Endothelial cell of umbilical vein (primary cell): ENCODE data around the gene CLSTN1. TPM values are rescaled to one million over a fixed set of nuclear protein-coding genes. Genes with fewer than 3 reads are reported as not detected.

Experiments used
- BruUV-seq: library from RNA; stranded (reverse); fragments of 400-500 nt; replicated peaks from 2 replicates; lab custom pipeline; 2021; lab: Mats Ljungman, UMichigan
- CTCF ChIA-PET: fragments of 300-600, 350-600 bp; sonication (Branson Sonifier 250); formaldehyde crosslinking; loops from one replicate; lab custom pipeline; 2021; ENCODE audit warnings: antibody characterized with exemption, inconsistent platforms; lab: Charles Lee
- POLR2A ChIA-PET: fragments of 300-600, 350-600 bp; sonication (Branson Sonifier 250); formaldehyde crosslinking; loops from one replicate; lab custom pipeline; 2021; ENCODE audit warnings: antibody characterized with exemption, inconsistent platforms; lab: Charles Lee
- DNase-seq: peaks from one replicate; pipeline ENCODE4 v3.0.0-alpha.2; 2011; ENCODE audit warnings: low read depth, low spot score
- FAIRE-seq: peaks from 2 replicates; lab custom pipeline; 2011; peaks lifted over from hg19 to GRCh38; lab: Jason Lieb, UNC
- H2AFZ ChIP-seq: 2 replicates; pipeline ENCODE4 v1.6.0; 2012; ENCODE audit warnings: low read depth, low read length, control low read depth, inconsistent platforms
- H3K27ac ChIP-seq: 2 replicates; pipeline ENCODE4 v1.5.1; 2011; ENCODE audit warnings: low read depth, mild to moderate bottlenecking, control low read depth, low read length, moderate library complexity; ENCODE audit not compliant: insufficient read depth
- H3K27me3 ChIP-seq, 2 experiments: 2 replicates each; pipeline versions ENCODE4 v1.6.0 to v1.6.1; 2011; ENCODE audit warnings: low read length in 2 of 2, mixed read lengths in 1 of 2; ENCODE audit not compliant: control insufficient read depth in 2 of 2, insufficient read depth in 2 of 2
- H3K36me3 ChIP-seq, 2 experiments: 2 replicates in 1 of 2; 3 replicates in 1 of 2; pipeline ENCODE4 v1.5.1; 2011; ENCODE audit warnings: low read length in 2 of 2, mild to moderate bottlenecking in 1 of 2, moderate library complexity in 1 of 2; ENCODE audit not compliant: control insufficient read depth in 2 of 2, insufficient read depth in 2 of 2; ENCODE audit errors: extremely low read depth in 1 of 2
- H3K4me1 ChIP-seq: 3 replicates; pipeline ENCODE4 v1.5.1; 2011; ENCODE audit warnings: mild to moderate bottlenecking, low read length; ENCODE audit not compliant: control insufficient read depth, insufficient read depth; ENCODE audit errors: extremely low read depth
- H3K4me2 ChIP-seq: 2 replicates; pipeline ENCODE4 v1.6.1; 2011; ENCODE audit warnings: low read length, control low read depth, mixed read lengths; ENCODE audit not compliant: insufficient read depth
- H3K4me3 ChIP-seq, 3 experiments: fragments of 200-600 bp in 1 of 3; sonication (generic), shearing (Covaris generic) in 1 of 3; replicated peaks in 1 of 3; 2 replicates each; pipeline ENCODE4 v1.5.1; 2011 to 2016; ENCODE audit warnings: control low read depth in 3 of 3, low read length in 3 of 3, mild to moderate bottlenecking in 2 of 3, inconsistent platforms in 1 of 3, low read depth in 1 of 3, moderate library complexity in 1 of 3; ENCODE audit not compliant: insufficient read depth in 1 of 3
- H3K79me2 ChIP-seq: 2 replicates; pipeline ENCODE4 v1.6.0; 2012; ENCODE audit warnings: low read length, inconsistent platforms; ENCODE audit not compliant: control insufficient read depth, insufficient read depth
- H3K9ac ChIP-seq: replicated peaks from 2 replicates; pipeline ENCODE3; 2011; ENCODE audit warnings: low read length, control low read depth; ENCODE audit not compliant: insufficient read depth; ENCODE audit errors: extremely low read depth
- H3K9me1 ChIP-seq: replicated peaks from 3 replicates; pipeline ENCODE4 v1.6.0; 2011; ENCODE audit warnings: mild to moderate bottlenecking, low read length; ENCODE audit not compliant: control insufficient read depth, insufficient read depth; ENCODE audit errors: extremely low read depth
- H3K9me3 ChIP-seq: replicated peaks from 2 replicates; pipeline ENCODE4 v1.5.1; 2012; ENCODE audit warnings: low read length, inconsistent platforms; ENCODE audit not compliant: control insufficient read depth, insufficient read depth
- H4K20me1 ChIP-seq: replicated peaks from 2 replicates; pipeline ENCODE3; 2011; ENCODE audit warnings: mild to moderate bottlenecking, low read length; ENCODE audit not compliant: control insufficient read depth, insufficient read depth; ENCODE audit errors: extremely low read depth
- CTCF ChIP-seq, 2 donors: IDR thresholded peaks; 1 replicate in 1 of 2; 2 replicates in 1 of 2; pipeline ENCODE4 v1.5.1; 2011; ENCODE audit warnings: low read length in 2 of 2, mild to moderate bottlenecking in 2 of 2, moderate library complexity in 2 of 2, control low read depth in 1 of 2, inconsistent platforms in 1 of 2, low read depth in 1 of 2; ENCODE audit not compliant: insufficient read depth in 1 of 2; ENCODE audit errors: extremely low read depth in 1 of 2
- EZH2 ChIP-seq: IDR thresholded peaks from 2 replicates; pipeline ENCODE4 v1.6.1; 2012; ENCODE audit warnings: borderline replicate concordance, low read depth, mild to moderate bottlenecking, moderate library complexity, low read length, inconsistent platforms; ENCODE audit not compliant: severe bottlenecking
- FOS ChIP-seq: IDR thresholded peaks from 2 replicates; pipeline ENCODE4 v1.6.1; 2011; ENCODE audit warnings: mild to moderate bottlenecking, low read length, moderate library complexity, borderline replicate concordance; ENCODE audit not compliant: insufficient read depth
- GATA2 ChIP-seq: IDR thresholded peaks from 2 replicates; pipeline ENCODE4 v1.7.0; 2011; ENCODE audit warnings: low read depth, mild to moderate bottlenecking, moderate library complexity, mixed read lengths, low read length; ENCODE audit not compliant: insufficient read length, insufficient read depth
- JUN ChIP-seq: IDR thresholded peaks from 2 replicates; pipeline ENCODE4 v1.6.1; 2011; ENCODE audit warnings: borderline replicate concordance, low read depth; ENCODE audit not compliant: insufficient read length, insufficient read depth
- MYC ChIP-seq: IDR thresholded peaks from one replicate; pipeline ENCODE4 v1.6.1; 2011; ENCODE audit warnings: mild to moderate bottlenecking, low read depth, low read length
- POLR2A ChIP-seq: IDR thresholded peaks from 2 replicates; pipeline ENCODE4 v1.6.1; 2012; ENCODE audit warnings: low read depth, mild to moderate bottlenecking, control low read depth, low read length
- POLR2AphosphoS5 ChIP-seq: IDR thresholded peaks from 2 replicates; pipeline ENCODE4 v1.6.1; 2012; ENCODE audit warnings: low read depth, mild to moderate bottlenecking, control low read depth, low read length, moderate library complexity; ENCODE audit not compliant: insufficient read depth
- dilution Hi-C: fragments of 300-500 bp; cut with MboI; formaldehyde crosslinking; loops from one replicate; pipeline ENCODE4 v1.15.0; 2019; ENCODE audit warnings: low sequenced_read_pairs; ENCODE audit not compliant: extremely low pct_ligation_motif_present
- intact Hi-C: fragments of 100-400 bp; cut with micrococcal nuclease; formaldehyde crosslinking; loops from one replicate; pipeline ENCODE4 v1.10.0; 2022
- polyA plus RNA-seq, 4 experiments: library from polyadenylated mRNA; depleted of rRNA in 3 of 4; stranded (reverse) in 3 of 4; unstranded in 1 of 4; fragments of >200 nt; gene quantifications; 2 replicates each; pipeline versions ENCODE4 v1.2.1 to v1.2.3, GENCODE V29; 2011 to 2012; ENCODE audit warnings: missing spikeins in 1 of 4
- total RNA-seq: library from RNA; stranded (reverse); gene quantifications from 2 replicates; pipeline ENCODE4 v1.2.3, GENCODE V29; 2021
- TF ChIP-seq, protein P1 (sequence below): IDR thresholded peaks from 2 replicates; pipeline ENCODE4 v1.6.1; 2011; ENCODE audit not compliant: insufficient read depth, insufficient read length

CLSTN1 gene
- total and polyA plus RNA-seq, 2 donors (not counting 3 experiments of a cell fraction or from before 2014, with no cell fraction given), result 49.1 to 130 TPM

DNA sequence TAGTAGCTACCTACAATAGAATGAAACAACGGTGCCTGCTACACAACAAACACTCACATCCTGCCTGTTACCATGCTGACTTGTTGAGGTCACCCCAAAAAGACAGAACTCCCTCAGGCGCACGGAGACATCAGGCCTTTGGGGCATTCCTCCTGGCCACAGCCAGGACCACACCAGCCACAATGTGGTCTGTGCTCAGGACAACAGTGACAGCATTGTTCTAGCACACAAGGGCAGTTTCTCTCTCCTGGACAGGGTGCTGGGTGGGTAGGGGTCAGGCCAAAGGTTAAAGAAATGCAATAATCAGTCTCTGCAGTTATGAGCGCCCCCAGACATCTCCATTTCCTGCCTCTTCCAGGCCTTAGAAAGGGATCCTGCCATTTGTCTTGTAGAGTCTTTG, 46.8 kb upstream of the CLSTN1 start:
- Histone ChIP-seq H3K79me2 (no peaks in the 10 kb centered on the region), H3K4me1 (peaks cover 7% of the 10 kb centered on the region), H3K9ac (no peak overlapping the region), H3K9me3 (no peaks in the 10 kb centered on the region), H3K27me3 (no peaks in the 10 kb centered on the region), H3K27ac (no peak overlapping the region), H3K4me3 (no peak overlapping the region), H3K9me1 (no peaks in the 10 kb centered on the region), H4K20me1 (no peaks in the 10 kb centered on the region), H3K4me2 (no peak overlapping the region), H2AFZ (no peak overlapping the region), H3K36me3 (peaks cover 0 to 9% of the 10 kb centered on the region in 2 experiments)
- no peak for FAIRE-seq
- dilution Hi-C loops, result no loop called here
- no peak for DNase-seq
- no TSS peak for BruUV-seq
- TF ChIP-seq EZH2, result no peak
- no peak for TF ChIP-seq POLR2A
- no peak for TF ChIP-seq FOS
- TF ChIP-seq CTCF (IDR thresholded peaks at IDR 0.05; ENCODE audit: extremely low read depth in 1 of 2, insufficient read depth in 1 of 2, low read depth in 1 of 2, low read length in 2 of 2), result no peak
- no peak for TF ChIP-seq GATA2
- no peak for TF ChIP-seq JUN
- no peak for TF ChIP-seq MYC
- TF ChIP-seq, protein P1, sequence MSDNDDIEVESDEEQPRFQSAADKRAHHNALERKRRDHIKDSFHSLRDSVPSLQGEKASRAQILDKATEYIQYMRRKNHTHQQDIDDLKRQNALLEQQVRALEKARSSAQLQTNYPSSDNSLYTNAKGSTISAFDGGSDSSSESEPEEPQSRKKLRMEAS, result no peak
- TF ChIP-seq POLR2AphosphoS5, result no peak
- ChIA-PET CTCF (interaction anchor here (1.4 to 7.6 kb wide), 5 partner anchors 45 to 149 kb away, joined by 3 to 77 read pairs (median 51); partner anchors contain the start of genes LZIC and NMNAT1), POLR2A (no interaction called here)
- intact Hi-C loops, result no loop called here
